Measurements from ENCODE around the gene RPS6KA2. TPM values are rescaled to one million over a fixed set of nuclear protein-coding genes. Genes with fewer than 3 reads are reported as not detected.
"Not testable (repeated sequence)": the region's sequence is repeated elsewhere in the genome, so short reads cannot be mapped to it uniquely, and the experiment has no call there.

RPS6KA2 gene
- total RNA-seq, 1 experiment from 2014 or later: 4.1 TPM

- no peaks in the 10 kb centered on the region for H3K4me1 ChIP-seq (ENCODE audit: control insufficient read depth, insufficient read depth, low read length)
- ChIA-PET CTCF (no interaction called here), POLR2A (no interaction called here)
- no peaks in the 10 kb centered on the region for H3K36me3 ChIP-seq (ENCODE audit: control insufficient read depth, insufficient read depth, low read length)
- ATAC-seq (no peak), DNase-seq (ENCODE audit: low read depth, low spot score) (no peak)
- no peaks in the 10 kb centered on the region for H3K27me3 ChIP-seq (ENCODE audit: control insufficient read depth, insufficient read depth, low read length)
- no TSS peak for BruUV-seq (replicated peaks)
- TF ChIP-seq POLR2AphosphoS5 (IDR thresholded peaks at IDR 0.05; ENCODE audit: low read depth, low read length) (no peak), TCF7L2 (IDR thresholded peaks at IDR 0.05; ENCODE audit: low read depth, low read length) (no peak), SIN3A (IDR thresholded peaks at IDR 0.05; ENCODE audit: borderline replicate concordance, insufficient read depth, low read depth, low read length) (no peak), REST (IDR thresholded peaks at IDR 0.05; ENCODE audit: insufficient read depth in 1 of 2, low read depth in 2 of 2, low read length in 1 of 2) (no peak)
- no peak overlapping the region for H3K4me3 ChIP-seq (ENCODE audit: low read depth in 2 of 2, low read length in 2 of 2)
- in situ Hi-C loops (cut with HindIII; ENCODE audit: low pct_unique_long_range_greater_than_20kb, low sequenced_read_pairs): no loop called here
- intact Hi-C loops (cut with micrococcal nuclease; ENCODE audit: unreplicated experiment): no loop called here
- no peaks in the 10 kb centered on the region for H3K9me3 ChIP-seq (ENCODE audit: control insufficient read depth, insufficient read depth, low read depth, low read length)
- no peak overlapping the region for H3K27ac ChIP-seq (ENCODE audit: low read length)
Measured at GRCh38 chr6:166529586-166529985, 97.5 kb downstream of the RPS6KA2 start.

GRCh38 chr6:166529058-166529457 lies 98.0 kb downstream of the RPS6KA2 start:
- H3K4me1 ChIP-seq (ENCODE audit: control insufficient read depth, insufficient read depth, low read length); H3K27ac ChIP-seq (ENCODE audit: low read length); intact Hi-C loops (cut with micrococcal nuclease; ENCODE audit: unreplicated experiment); H3K27me3 ChIP-seq (ENCODE audit: control insufficient read depth, insufficient read depth, low read length); in situ Hi-C loops (cut with HindIII; ENCODE audit: low pct_unique_long_range_greater_than_20kb, low sequenced_read_pairs); H3K4me3 ChIP-seq (ENCODE audit: low read depth in 2 of 2, low read length in 2 of 2); DNase-seq (ENCODE audit: low read depth, low spot score); ATAC-seq; H3K36me3 ChIP-seq (ENCODE audit: control insufficient read depth, insufficient read depth, low read length); CTCF ChIA-PET; POLR2A ChIA-PET; H3K9me3 ChIP-seq (ENCODE audit: control insufficient read depth, insufficient read depth, low read depth, low read length); BruUV-seq (replicated peaks): not testable (repeated sequence)

GRCh38 chr6:166527849-166528248 lies 99.2 kb downstream of the RPS6KA2 start:
- no peak overlapping the region for H3K27ac ChIP-seq (ENCODE audit: low read length)
- in situ Hi-C loops (cut with HindIII; ENCODE audit: low pct_unique_long_range_greater_than_20kb, low sequenced_read_pairs): no loop called here
- CTCF ChIA-PET: no interaction called here

More at GRCh38 chr6:166527849-166528248, 99.2 kb downstream of the RPS6KA2 start:
- Histone ChIP-seq H3K27me3 (ENCODE audit: control insufficient read depth, insufficient read depth, low read length) (no peaks in the 10 kb centered on the region), H3K36me3 (ENCODE audit: control insufficient read depth, insufficient read depth, low read length) (no peaks in the 10 kb centered on the region), H3K4me1 (ENCODE audit: control insufficient read depth, insufficient read depth, low read length) (no peaks in the 10 kb centered on the region), H3K9me3 (ENCODE audit: control insufficient read depth, insufficient read depth, low read depth, low read length) (no peaks in the 10 kb centered on the region), H3K4me3 (ENCODE audit: low read depth in 2 of 2, low read length in 2 of 2) (no peak overlapping the region)
- POLR2A ChIA-PET: no interaction called here
- intact Hi-C loops (cut with micrococcal nuclease; ENCODE audit: unreplicated experiment): no loop called here
- BruUV-seq (replicated peaks): no TSS peak
- ATAC-seq (no peak), DNase-seq (ENCODE audit: low read depth, low spot score) (no peak)
- TF ChIP-seq REST (IDR thresholded peaks at IDR 0.05; ENCODE audit: insufficient read depth in 1 of 2, low read depth in 2 of 2, low read length in 1 of 2) (no peak), SIN3A (IDR thresholded peaks at IDR 0.05; ENCODE audit: borderline replicate concordance, insufficient read depth, low read depth, low read length) (no peak), TCF7L2 (IDR thresholded peaks at IDR 0.05; ENCODE audit: low read depth, low read length) (no peak), CTCF (IDR thresholded peaks at IDR 0.05) (no peak), POLR2AphosphoS5 (IDR thresholded peaks at IDR 0.05; ENCODE audit: low read depth, low read length) (no peak)

Measured in Panc1 (cell line).